Measurements from ENCODE around the gene GPR171. TPM values are rescaled to one million over a fixed set of nuclear protein-coding genes. Genes with fewer than 3 reads are reported as not detected.

GPR171 gene
- total and polyA plus RNA-seq, 2 of the 13 experiments (the other 11 are each of a cell fraction or from before 2014, with no cell fraction given) = not detected

- TF ChIP-seq HOMEZ (CRISPR knock-in tag; IDR thresholded peaks at IDR 0.05; ENCODE audit: low read depth) = peak; percentile 67; the same call in 1 of the 2 replicates
- TF ChIP-seq SIN3A (IDR thresholded peaks at IDR 0.05; ENCODE audit: borderline replicate concordance, low read depth, low read length) = no peak
- no peak for TF ChIP-seq ZUFSP (CRISPR knock-in tag; IDR thresholded peaks at IDR 0.05; ENCODE audit: borderline replicate concordance)
- no peak for TF ChIP-seq ZNF766 (CRISPR knock-in tag; IDR thresholded peaks at IDR 0.05; ENCODE audit: borderline replicate concordance)
- TF ChIP-seq ZNF274 (CRISPR knock-in tag; IDR thresholded peaks at IDR 0.05) = no peak
- TF ChIP-seq CEBPB (IDR thresholded peaks at IDR 0.05; ENCODE audit: borderline replicate concordance, low read depth, low read length) = peak; percentile 89
- TF ChIP-seq ZNF609 (CRISPR knock-in tag; IDR thresholded peaks at IDR 0.05; ENCODE audit: borderline replicate concordance) = peak; percentile 50; the same call in 1 of the 2 replicates
- TF ChIP-seq ARID5B (CRISPR knock-in tag; IDR thresholded peaks at IDR 0.05) = peak; percentile 91
- no peak for TF ChIP-seq ZNF232 (CRISPR knock-in tag; IDR thresholded peaks at IDR 0.05; ENCODE audit: borderline replicate concordance)
- no peak for TF ChIP-seq ZNF367 (CRISPR knock-in tag; IDR thresholded peaks at IDR 0.05; ENCODE audit: borderline replicate concordance)
- TF ChIP-seq ZSCAN20 (CRISPR knock-in tag; IDR thresholded peaks at IDR 0.05; ENCODE audit: borderline replicate concordance) = no peak
- no peak for TF ChIP-seq BCL3 (CRISPR knock-in tag; IDR thresholded peaks at IDR 0.05)
- TF ChIP-seq ZNF362 (CRISPR knock-in tag; IDR thresholded peaks at IDR 0.05; ENCODE audit: borderline replicate concordance) = peak; percentile 78
Measured at GRCh38 chr3:151178208-151178845, 24.7 kb downstream of the GPR171 start (continued).

Data from HepG2 (cell line).